RWPE1 (cell line): Measurements from ENCODE around the gene MYH13.

ENCODE experiments used
- CTCF ChIA-PET: fragments of 350-600 bp; sonication (Branson Sonifier 250); formaldehyde crosslinking; extraction: SDS; loops from one replicate; lab custom pipeline; 2021; lab: Yijun Ruan, JAX
- POLR2A ChIA-PET: fragments of 400-600 bp; formaldehyde crosslinking; extraction: SDS; loops from one replicate; lab custom pipeline; 2020; ENCODE audit warnings: antibody characterized with exemption; ENCODE audit not compliant: low non-redundant PET; lab: Yijun Ruan, JAX
- DNase-seq: peaks from one replicate; pipeline ENCODE4 v3.0.0; 2012; ENCODE audit warnings: low spot score
- H3K27ac ChIP-seq: fragments of 450-650 bp; 2 replicates; pipeline ENCODE4 v1.5.1; 2017
- TF ChIP-seq, protein P1 (sequence below): fragments of 450-650 bp; conservative IDR thresholded peaks from 2 replicates; pipeline ENCODE4 v1.5.1; 2017; ENCODE audit warnings: low read depth, mild to moderate bottlenecking

MYH13 gene

DNA sequence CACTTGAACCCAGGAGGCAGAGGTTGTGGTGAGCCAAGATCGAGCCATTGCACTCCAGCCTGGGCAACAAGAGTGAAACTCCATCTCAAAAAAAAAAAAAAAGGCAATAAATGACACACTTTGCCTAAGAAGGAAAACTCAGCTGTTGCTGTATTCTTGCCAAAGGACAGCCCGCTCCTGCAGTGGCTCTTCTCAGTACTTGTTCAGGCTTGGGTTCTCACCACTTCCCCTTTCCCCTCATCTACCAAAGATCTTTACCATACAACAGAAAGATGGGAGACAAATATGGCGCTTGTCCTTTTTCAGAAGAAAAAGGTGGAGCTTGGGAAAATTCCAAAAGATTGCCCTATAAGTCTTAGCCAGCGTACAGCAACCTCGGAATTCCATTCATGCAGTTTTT is 58.5 kb downstream of the MYH13 start:
- POLR2A ChIA-PET: no interaction called here
- CTCF ChIA-PET: interaction anchor here (0.6 to 1.1 kb wide), 2 partner anchors 16 to 19 kb away, joined by 3 read pairs; no protein-coding TSS in a partner anchor
- TF ChIP-seq, protein P1, sequence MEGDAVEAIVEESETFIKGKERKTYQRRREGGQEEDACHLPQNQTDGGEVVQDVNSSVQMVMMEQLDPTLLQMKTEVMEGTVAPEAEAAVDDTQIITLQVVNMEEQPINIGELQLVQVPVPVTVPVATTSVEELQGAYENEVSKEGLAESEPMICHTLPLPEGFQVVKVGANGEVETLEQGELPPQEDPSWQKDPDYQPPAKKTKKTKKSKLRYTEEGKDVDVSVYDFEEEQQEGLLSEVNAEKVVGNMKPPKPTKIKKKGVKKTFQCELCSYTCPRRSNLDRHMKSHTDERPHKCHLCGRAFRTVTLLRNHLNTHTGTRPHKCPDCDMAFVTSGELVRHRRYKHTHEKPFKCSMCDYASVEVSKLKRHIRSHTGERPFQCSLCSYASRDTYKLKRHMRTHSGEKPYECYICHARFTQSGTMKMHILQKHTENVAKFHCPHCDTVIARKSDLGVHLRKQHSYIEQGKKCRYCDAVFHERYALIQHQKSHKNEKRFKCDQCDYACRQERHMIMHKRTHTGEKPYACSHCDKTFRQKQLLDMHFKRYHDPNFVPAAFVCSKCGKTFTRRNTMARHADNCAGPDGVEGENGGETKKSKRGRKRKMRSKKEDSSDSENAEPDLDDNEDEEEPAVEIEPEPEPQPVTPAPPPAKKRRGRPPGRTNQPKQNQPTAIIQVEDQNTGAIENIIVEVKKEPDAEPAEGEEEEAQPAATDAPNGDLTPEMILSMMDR: no peak
- no peak for DNase-seq
- H3K27ac ChIP-seq: no peak overlapping the region

DNA sequence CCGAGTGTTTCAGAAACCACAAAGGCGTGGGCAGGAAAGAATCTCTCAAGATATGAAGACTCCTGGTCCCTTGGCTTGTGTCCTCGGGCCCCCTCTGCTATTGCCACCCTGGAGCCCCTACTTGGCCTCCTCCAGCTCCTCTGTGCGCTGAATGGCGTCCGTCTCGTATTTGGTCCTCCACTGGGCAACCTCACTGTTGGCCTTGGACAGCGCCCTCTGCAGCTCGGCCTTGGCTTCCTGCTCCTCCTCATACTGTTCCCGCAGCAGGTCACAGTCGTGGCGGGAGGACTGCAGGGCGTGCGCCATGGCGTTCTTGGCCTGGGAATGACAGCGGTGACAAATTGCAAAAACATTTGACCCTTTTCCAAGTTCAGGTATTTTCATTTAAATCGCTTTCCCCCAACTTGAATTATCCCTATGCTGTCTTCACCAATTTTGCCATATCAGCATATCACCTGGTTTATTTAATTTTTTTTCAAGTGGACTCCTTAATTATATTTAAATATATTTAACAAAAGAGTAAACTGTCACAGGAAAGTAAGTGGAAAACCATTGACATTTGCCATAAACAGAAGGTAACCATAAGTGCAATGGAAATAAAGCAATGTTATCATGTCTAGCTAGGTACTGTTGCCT is 59.7 kb downstream of the MYH13 start:
- DNase-seq: no peak
- H3K27ac ChIP-seq: no peak overlapping the region
- POLR2A ChIA-PET: no interaction called here
- TF ChIP-seq, protein P1: no peak
- CTCF ChIA-PET: interaction anchor here (1.1 kb wide), 1 partner anchor 17 kb away, joined by 3 read pairs; no protein-coding TSS in a partner anchor

DNA sequence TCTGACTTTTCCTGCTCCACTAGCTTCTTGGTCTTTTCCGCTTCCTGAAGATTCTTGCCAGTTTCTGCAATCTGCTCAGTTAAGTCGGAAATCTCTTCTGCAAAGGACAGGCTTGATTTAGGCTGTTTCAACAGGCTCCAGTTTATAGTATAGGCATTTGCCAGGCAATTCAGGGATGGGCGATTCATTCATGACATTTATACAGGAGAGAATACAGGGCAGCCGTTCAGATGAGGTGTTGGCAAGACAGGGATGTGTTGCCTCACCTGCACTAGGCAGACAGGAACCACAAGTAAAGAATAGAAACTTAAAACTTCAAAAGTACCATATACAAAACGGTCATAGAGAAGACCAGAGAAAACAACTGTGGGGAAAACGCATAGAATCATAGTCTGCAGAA is 61.7 kb downstream of the MYH13 start:
- H3K27ac ChIP-seq: no peak overlapping the region
- POLR2A ChIA-PET: no interaction called here
- DNase-seq: peak; percentile 52
- CTCF ChIA-PET: interaction anchor here (0.6 kb wide), 1 partner anchor 1193 kb away, joined by 7 read pairs; no protein-coding TSS in a partner anchor
- TF ChIP-seq, protein P1: no peak

DNA sequence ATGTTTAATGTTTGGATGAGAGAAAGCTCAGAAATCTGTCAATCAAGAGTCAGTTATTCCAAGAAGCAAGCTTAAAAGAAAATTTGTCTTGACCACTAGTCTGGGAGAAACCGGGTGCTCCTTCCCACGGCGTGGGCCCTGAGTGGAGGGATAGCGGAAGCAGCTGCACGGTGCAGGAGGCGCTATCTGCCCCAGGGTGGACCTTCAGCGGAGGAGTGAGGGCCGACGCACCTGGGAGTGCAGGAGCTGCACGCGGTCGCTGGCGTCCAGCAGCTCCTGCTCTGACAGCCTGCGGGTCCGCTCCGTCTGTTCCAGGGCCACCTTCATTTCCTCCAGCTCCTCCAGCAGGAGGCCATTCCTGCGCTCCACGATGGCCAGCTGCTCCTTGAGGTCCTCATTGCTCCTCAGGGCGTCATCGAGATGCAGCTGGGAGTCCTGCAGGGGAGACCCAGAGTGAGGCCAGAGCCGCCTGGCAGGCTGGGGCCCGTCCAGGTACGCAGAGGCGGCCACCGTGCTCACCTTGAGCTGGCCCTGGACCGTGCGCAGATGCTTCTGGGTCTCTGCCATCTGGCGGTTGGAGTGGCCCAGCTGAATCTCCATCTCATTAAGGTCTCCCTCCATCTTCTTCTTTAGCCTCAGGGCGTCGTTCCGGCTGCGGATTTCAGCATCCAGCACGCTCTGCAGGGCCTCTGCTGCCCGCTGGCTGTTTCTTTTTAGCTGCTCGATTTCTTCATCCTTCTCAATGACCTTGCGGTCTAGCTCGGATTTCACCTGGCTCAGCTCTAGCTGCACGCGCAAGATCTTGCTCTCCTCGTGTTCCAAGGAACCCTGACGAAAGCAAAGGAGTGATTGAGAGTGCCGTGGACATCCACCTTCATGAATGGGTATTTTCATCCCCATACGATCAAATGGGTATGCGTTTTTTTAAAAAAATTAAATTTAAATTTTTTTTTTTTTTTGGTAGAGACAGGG is 63.5 kb downstream of the MYH13 start:
- DNase-seq: no peak
- ChIA-PET CTCF (no interaction called here), POLR2A (interaction anchor here (0.5 kb wide), 1 partner anchor 669 kb away, joined by 7 read pairs; no protein-coding TSS in a partner anchor)
- no peak overlapping the region for H3K27ac ChIP-seq
- TF ChIP-seq, protein P1: no peak

DNA sequence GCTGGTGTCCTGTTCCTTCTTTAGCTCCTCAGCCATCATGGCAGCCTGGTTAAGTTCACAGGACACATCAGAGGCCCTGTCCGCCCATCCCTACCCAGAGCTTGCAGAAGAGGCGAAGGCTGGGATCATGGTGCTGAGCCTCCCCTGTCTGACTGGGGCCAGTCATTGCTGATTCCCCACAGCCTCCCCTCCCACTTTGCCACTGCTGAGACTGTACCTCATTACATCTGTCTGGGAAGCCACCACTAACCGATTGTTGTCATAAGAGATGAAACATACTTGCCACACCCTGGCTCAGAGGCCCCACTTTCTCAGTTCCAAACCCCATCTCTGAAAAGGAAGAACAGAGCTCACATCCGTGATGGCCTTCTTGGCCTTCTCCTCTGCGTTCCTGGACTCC is 66.2 kb downstream of the MYH13 start:
- no peak for DNase-seq
- ChIA-PET POLR2A (interaction anchor here (0.6 kb wide), 2 partner anchors 354 to 381 kb away, joined by 3 to 4 read pairs; no protein-coding TSS in a partner anchor), CTCF (interaction anchor here (0.8 kb wide), 1 partner anchor 11 kb away, joined by 3 read pairs; no protein-coding TSS in a partner anchor)
- H3K27ac ChIP-seq: no peak overlapping the region
- TF ChIP-seq, protein P1: no peak

DNA sequence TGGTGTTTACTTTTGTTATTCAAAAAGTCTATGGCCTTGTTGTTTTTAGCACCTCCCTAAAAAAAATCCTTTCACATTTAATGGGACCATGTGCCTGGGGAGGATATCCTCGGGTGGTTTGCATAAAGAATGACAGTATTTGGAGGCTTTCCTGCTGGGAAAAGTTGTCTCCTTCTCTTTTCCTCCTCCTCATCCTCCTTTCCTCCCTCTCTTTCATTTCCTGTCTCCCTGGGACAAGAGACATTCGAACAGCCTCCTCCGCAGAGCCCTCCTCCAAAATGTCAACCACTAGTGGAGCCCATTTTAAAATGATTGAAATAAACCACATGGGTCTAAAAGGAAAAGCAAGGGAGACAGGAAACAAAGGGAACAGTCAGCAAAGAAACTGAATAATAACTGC is 67.4 kb downstream of the MYH13 start:
- ChIA-PET CTCF (no interaction called here), POLR2A (no interaction called here)
- TF ChIP-seq, protein P1: no peak
- no peak overlapping the region for H3K27ac ChIP-seq
- DNase-seq: no peak
